BLaER1 treated with 17β-estradiol and CSF1 and Interleukin-3, amounts not matched to agents 10 nM and 100 nM (cell line): ENCODE measurements around the gene CD72.

Experiments used
- H3K27ac ChIP-seq, 11 experiments: shearing (Covaris generic); formaldehyde crosslinking; 2 replicates each; pipeline ENCODE4 v1.8.1; 2022
- H3K27me3 ChIP-seq, 11 experiments: shearing (Covaris generic); formaldehyde crosslinking; 2 replicates each; pipeline ENCODE4 v1.8.1; 2022
- H3K36me3 ChIP-seq, 11 experiments: shearing (Covaris generic); formaldehyde crosslinking; 2 replicates each; pipeline ENCODE4 v1.8.1; 2022
- H3K4me1 ChIP-seq, 10 experiments: shearing (Covaris generic); formaldehyde crosslinking; 2 replicates each; pipeline ENCODE4 v1.8.1; 2022
- H3K4me2 ChIP-seq, 11 experiments: shearing (Covaris generic); formaldehyde crosslinking; 2 replicates each; pipeline ENCODE4 v1.8.1; 2022
- H3K4me3 ChIP-seq, 10 experiments: shearing (Covaris generic); formaldehyde crosslinking; 2 replicates each; pipeline ENCODE4 v1.8.1; 2022
- H3K9ac ChIP-seq, 11 experiments: shearing (Covaris generic); formaldehyde crosslinking; 2 replicates each; pipeline ENCODE4 v1.8.1; 2022
- H3K9me3 ChIP-seq, 11 experiments: shearing (Covaris generic); formaldehyde crosslinking; replicated peaks in 1 of 11; 2 replicates each; pipeline ENCODE4 v1.8.1; 2022
- H4K20me1 ChIP-seq, 11 experiments: shearing (Covaris generic); formaldehyde crosslinking; 2 replicates each; pipeline ENCODE4 v1.8.1; 2022
- Cebpa-rat ChIP-seq, 11 experiments: shearing (Covaris generic); IDR thresholded peaks; 2 replicates each; pipeline ENCODE4 v1.8.1; 2022

The CD72 gene

DNA sequence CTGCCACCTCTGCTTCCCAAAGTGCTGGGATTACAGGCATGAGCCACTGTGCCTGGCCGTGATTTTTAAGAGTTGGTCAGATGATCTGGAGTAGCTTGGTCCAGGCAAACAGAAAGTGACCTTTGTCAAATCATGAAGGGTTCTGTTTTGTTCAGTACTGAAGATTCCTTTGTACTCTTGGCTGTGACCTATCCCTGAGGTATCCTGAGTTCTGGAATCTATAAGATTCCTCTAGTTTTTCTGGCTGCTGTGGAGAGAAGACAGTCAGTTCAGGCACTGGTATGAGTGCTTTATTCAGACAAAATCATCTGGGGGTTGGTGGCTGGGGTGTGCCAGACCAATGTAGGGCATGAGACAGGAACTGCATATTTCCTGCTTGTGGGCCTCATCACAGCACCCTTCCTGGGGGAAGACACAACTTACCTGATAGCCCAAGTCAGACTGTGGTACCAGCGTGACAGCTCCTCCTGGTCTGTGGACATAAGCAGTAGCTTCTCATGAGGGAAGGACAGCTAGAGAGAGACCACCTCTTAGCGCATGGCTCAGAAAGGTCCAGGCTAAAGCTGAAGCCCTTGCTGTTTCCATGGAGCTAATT is 43.6 kb upstream of the CD72 start:
- H4K20me1 ChIP-seq: peaks cover 0 to 8% (median 0%) of the 10 kb centered on the region in 11 experiments; a peak in 2 of 22 replicates
- no peaks in the 10 kb centered on the region for H3K27me3 ChIP-seq
- H3K27ac ChIP-seq: peak overlapping the region in 10 of 11 experiments; percentile 4 to 45 (median 25); a peak in 14 of 22 replicates
- TF ChIP-seq Cebpa-rat (IDR thresholded peaks at IDR 0.05): no peak
- peaks cover 6 to 17% (median 12%) of the 10 kb centered on the region in 11 experiments; a peak in 16 of 22 replicates for H3K36me3 ChIP-seq
- H3K4me1 ChIP-seq: peaks cover 77 to 91% (median 90%) of the 10 kb centered on the region in 10 experiments
- peak overlapping the region; percentile 86 to 98 (median 95) for H3K4me2 ChIP-seq
- H3K9me3 ChIP-seq: no peaks in the 10 kb centered on the region
- peak overlapping the region in 3 of 10 experiments; percentile 5 to 18 (median 8); a peak in 1 of 20 replicates for H3K4me3 ChIP-seq
- peak overlapping the region in 10 of 11 experiments; percentile 15 to 96 (median 52); a peak in 16 of 22 replicates for H3K9ac ChIP-seq

DNA sequence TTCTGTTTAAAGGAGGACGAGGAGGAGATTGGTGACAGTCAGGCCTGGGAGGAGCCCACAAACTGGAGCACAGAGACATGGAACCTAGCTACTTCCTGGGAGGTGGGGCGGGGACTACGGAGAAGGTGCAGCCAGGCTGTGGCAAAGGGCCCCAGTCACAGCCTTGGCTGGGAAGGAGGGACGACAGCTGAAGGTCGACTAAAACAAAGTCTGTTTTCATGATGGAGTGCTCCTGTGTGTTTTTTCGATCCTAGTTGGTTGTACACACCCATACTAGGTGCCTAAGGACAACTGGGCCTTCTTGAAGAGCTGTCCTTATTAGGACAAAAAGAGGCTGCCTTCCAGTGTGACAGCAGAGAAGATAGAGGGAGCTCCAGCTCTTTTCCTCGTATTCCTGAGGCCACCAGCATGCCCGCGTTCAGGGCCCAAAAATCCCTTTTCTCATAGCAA is 42.8 kb upstream of the CD72 start:
- no peaks in the 10 kb centered on the region for H3K27me3 ChIP-seq
- no peaks in the 10 kb centered on the region for H3K9me3 ChIP-seq
- 0 out of 20 replicates have a peak overlapping the region, but pooled peaks of 1 of the 10 experiments have one; percentile 5 for H3K4me3 ChIP-seq
- no peak; a peak in 1 of 22 replicates for TF ChIP-seq Cebpa-rat (IDR thresholded peaks at IDR 0.05)
- H3K4me2 ChIP-seq: peak overlapping the region; percentile 86 to 98 (median 95)
- H4K20me1 ChIP-seq: peaks cover 0 to 8% (median 0%) of the 10 kb centered on the region in 11 experiments; a peak in 2 of 22 replicates
- H3K9ac ChIP-seq: peak overlapping the region in 10 of 11 experiments; percentile 5 to 96 (median 20); a peak in 11 of 22 replicates
- peaks cover 83 to 91% (median 89%) of the 10 kb centered on the region in 10 experiments for H3K4me1 ChIP-seq
- peak overlapping the region in 7 of 11 experiments; percentile 1 to 32 (median 12); a peak in 1 of 22 replicates for H3K27ac ChIP-seq
- H3K36me3 ChIP-seq: peaks cover 6 to 17% (median 12%) of the 10 kb centered on the region in 11 experiments; a peak in 16 of 22 replicates

DNA sequence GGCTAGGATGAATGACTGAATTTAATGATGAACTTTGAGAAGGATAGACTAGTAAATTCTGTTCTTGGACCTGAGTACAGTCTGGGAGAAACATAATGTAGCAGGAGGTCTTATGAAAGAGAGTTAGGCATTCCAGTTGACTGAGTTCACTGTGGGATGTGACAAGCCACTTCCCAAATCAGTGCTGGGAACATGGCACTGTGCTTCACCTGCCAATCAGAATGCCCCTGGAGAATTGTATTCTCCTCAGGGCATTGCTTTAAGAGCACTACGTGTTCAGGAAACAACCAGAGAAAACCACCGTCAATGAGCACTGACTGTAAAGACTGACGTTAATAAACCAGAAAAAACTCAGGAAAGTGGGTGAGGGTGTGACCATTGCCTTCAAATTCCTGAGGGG is 41.1 kb upstream of the CD72 start:
- TF ChIP-seq Cebpa-rat (IDR thresholded peaks at IDR 0.05): no peak
- Histone ChIP-seq H3K27ac (peak overlapping the region in 7 of 11 experiments; percentile 95 to 98 (median 96); a peak in 10 of 22 replicates), H3K4me3 (peak overlapping the region; percentile 77 to 88 (median 80)), H3K9ac (peak overlapping the region; percentile 84 to 96 (median 91); a peak in 21 of 22 replicates), H3K4me2 (peak overlapping the region; percentile 86 to 98 (median 95)), H3K27me3 (no peaks in the 10 kb centered on the region), H3K4me1 (peaks cover 67 to 81% (median 73%) of the 10 kb centered on the region in 10 experiments), H3K9me3 (no peaks in the 10 kb centered on the region), H4K20me1 (peaks cover 0 to 8% (median 0%) of the 10 kb centered on the region in 11 experiments; a peak in 2 of 22 replicates), H3K36me3 (peaks cover 6 to 17% (median 12%) of the 10 kb centered on the region in 11 experiments; a peak in 16 of 22 replicates)

DNA sequence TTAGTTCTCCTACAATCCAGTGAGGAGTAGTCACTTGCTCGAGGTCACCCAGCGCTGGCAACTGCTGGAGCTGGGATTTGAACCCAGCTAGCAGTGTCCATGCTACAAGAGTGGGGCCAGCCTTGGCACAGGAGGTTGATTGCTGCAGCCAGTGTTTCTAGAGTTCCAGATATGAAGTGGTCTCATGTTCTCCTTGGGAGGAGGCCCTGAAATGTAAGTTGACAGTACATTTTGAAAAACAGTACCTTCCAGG is 40.7 kb upstream of the CD72 start:
- Histone ChIP-seq H4K20me1 (peaks cover 0 to 8% (median 0%) of the 10 kb centered on the region in 11 experiments; a peak in 2 of 22 replicates), H3K4me2 (peak overlapping the region; percentile 86 to 98 (median 95)), H3K36me3 (peaks cover 6 to 17% (median 12%) of the 10 kb centered on the region in 11 experiments; a peak in 16 of 22 replicates), H3K4me1 (peaks cover 63 to 76% (median 70%) of the 10 kb centered on the region in 10 experiments), H3K27ac (peak overlapping the region; percentile 92 to 98 (median 96)), H3K9me3 (no peaks in the 10 kb centered on the region), H3K4me3 (peak overlapping the region; percentile 77 to 88 (median 80)), H3K27me3 (no peaks in the 10 kb centered on the region), H3K9ac (peak overlapping the region; percentile 84 to 96 (median 91))
- no peak for TF ChIP-seq Cebpa-rat (IDR thresholded peaks at IDR 0.05)

DNA sequence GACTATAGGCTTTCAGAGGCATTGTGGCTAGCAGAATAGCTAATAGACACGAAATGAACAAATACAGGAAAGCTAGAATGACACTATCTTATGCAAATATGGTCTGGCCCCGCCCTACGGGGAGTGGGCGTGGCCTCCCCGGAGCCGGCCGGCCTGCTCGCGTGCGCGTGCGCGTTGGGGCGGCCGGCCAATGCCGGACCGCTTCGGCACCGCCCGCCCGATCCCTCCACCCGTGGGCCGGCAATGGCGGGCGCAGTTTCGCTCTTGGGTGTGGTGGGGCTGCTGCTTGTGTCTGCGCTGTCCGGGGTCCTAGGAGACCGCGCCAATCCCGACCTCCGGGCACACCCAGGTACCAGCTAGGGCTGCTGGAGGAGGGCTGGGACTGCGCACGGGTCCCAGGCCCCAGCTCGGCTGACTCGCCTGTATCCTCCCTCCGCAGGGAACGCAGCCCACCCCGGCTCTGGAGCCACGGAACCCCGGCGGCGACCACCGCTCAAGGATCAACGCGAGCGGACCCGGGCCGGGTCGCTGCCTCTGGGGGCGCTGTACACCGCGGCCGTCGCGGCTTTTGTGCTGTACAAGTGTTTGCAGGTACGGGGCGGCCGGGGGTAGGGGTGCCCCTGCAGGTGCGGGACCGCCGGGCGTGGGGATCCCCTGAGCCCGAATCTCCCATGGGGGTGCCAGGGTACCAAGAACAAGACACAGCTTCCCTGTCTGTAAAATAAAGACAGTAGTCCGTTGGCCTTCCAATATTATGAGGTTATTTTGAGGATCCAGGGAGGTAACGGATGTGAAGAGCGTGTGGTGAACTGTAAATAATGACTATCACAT is 40.1 kb upstream of the CD72 start, which contains the start of gene CCDC107:
TSS of gene CCDC107 (plus strand) at position 156 of the 831 bp plus-strand sequence. CDS start at position 244, 88 bp downstream.
- H3K27ac ChIP-seq: peak within 1 kb of the TSS; percentile 92 to 98 (median 96)
- peak within 1 kb of the TSS; percentile 77 to 88 (median 80) for H3K4me3 ChIP-seq
- peak within 1 kb of the TSS; percentile 84 to 96 (median 91) for H3K9ac ChIP-seq
- peak within 1 kb of the TSS; percentile 86 to 98 (median 95) for H3K4me2 ChIP-seq
- H3K27me3 ChIP-seq: no peaks in the 10 kb centered on the region
- TF ChIP-seq Cebpa-rat (IDR thresholded peaks at IDR 0.05): no peak
- peaks cover 6 to 17% (median 12%) of the 10 kb centered on the region in 11 experiments; a peak in 16 of 22 replicates for H3K36me3 ChIP-seq
- no peaks in the 10 kb centered on the region for H3K9me3 ChIP-seq
- peaks cover 0 to 8% (median 0%) of the 10 kb centered on the region in 11 experiments; a peak in 2 of 22 replicates for H4K20me1 ChIP-seq
- H3K4me1 ChIP-seq: peaks cover 57 to 76% (median 65%) of the 10 kb centered on the region in 10 experiments

DNA sequence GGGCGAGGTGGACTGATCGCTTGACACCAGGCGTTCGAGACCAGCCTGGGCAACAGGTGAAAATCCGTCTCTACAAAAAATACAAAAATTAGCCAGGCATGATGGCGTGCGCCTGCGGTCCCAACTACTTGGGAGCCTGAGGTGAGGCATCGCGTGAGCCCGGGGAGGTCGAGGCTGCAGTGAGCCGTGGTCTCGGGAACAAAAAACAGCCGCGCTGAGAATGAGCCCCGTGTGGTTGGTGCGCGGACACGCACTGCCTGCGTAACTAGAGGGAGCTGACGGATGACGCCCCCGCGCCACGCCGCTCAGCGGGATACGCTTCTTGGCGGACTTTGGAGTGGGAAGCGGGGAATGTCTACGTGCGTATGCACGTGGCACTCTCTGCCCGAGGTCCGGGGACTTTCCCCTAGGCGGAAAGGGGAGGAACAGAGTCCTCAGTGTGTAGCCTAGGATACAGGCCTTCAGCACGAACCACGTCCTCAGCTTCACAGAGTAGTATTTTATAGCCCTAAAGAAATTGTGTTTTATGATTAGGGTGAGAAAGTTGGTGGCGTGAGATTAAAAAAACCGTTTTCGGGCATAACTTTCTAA is 39.4 kb upstream of the CD72 start, which contains the start of gene RMRP:
TSS of gene RMRP (minus strand) at position 474 of the 591 bp plus-strand sequence.
- Histone ChIP-seq H3K9me3 (no peaks in the 10 kb centered on the region), H3K27me3 (no peaks in the 10 kb centered on the region), H3K4me1 (peaks cover 54 to 70% (median 64%) of the 10 kb centered on the region in 10 experiments), H4K20me1 (peaks cover 0 to 8% (median 0%) of the 10 kb centered on the region in 11 experiments; a peak in 2 of 22 replicates), H3K9ac (peak within 1 kb of the TSS; percentile 84 to 96 (median 91)), H3K27ac (peak within 1 kb of the TSS; percentile 92 to 98 (median 96)), H3K4me3 (peak within 1 kb of the TSS; percentile 77 to 88 (median 80)), H3K4me2 (peak within 1 kb of the TSS; percentile 86 to 98 (median 95)), H3K36me3 (peaks cover 6 to 17% (median 12%) of the 10 kb centered on the region in 11 experiments; a peak in 16 of 22 replicates)
- no peak for TF ChIP-seq Cebpa-rat (IDR thresholded peaks at IDR 0.05)

DNA sequence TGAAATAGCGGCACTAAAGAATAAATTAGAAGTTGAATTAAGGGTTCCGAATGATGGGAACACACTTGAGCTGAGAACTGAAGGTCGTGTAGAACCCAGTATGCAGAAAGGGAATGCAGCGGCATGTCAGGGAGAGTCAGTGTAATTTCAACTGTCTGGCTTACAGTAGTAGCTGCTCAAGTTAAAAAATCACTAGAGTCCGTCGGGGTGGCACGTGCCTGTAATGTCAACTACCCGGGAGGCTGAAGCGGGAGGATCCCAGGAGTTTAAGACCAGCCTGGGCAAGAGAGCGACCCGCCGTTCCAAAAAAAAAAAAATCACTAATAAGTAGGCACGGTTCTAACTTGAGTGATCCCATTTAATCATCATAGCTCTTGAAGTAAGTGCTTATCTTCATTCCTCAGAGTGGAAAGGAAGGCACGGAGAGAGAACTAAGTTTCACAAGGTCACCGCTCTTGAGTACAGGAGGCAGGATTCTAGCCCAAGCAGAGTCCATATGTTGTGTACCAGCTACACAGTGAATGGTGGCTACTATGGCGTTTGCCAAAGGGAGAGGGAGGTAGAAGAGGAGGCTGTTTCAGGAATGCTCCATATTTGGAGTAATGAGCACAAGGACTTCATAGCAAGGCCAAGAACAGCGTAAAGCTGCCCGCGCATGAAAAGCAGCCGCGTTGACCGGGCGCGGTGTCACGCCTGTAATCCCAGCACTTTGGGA is 38.8 kb upstream of the CD72 start:
- no peaks in the 10 kb centered on the region for H3K27me3 ChIP-seq
- H3K9ac ChIP-seq: peak overlapping the region; percentile 84 to 96 (median 91)
- H3K27ac ChIP-seq: peak overlapping the region; percentile 92 to 98 (median 96)
- TF ChIP-seq Cebpa-rat (IDR thresholded peaks at IDR 0.05): no peak
- H3K36me3 ChIP-seq: peaks cover 6 to 17% (median 12%) of the 10 kb centered on the region in 11 experiments; a peak in 16 of 22 replicates
- H3K4me3 ChIP-seq: peak overlapping the region; percentile 36 to 88 (median 77); a peak in 18 of 20 replicates
- no peaks in the 10 kb centered on the region for H3K9me3 ChIP-seq
- H3K4me2 ChIP-seq: peak overlapping the region; percentile 74 to 98 (median 92)
- peaks cover 54 to 70% (median 64%) of the 10 kb centered on the region in 10 experiments for H3K4me1 ChIP-seq
- H4K20me1 ChIP-seq: peaks cover 0 to 8% (median 0%) of the 10 kb centered on the region in 11 experiments; a peak in 2 of 22 replicates
